ENCODE results near the gene TMEM200A.
"Not testable (repeated sequence)": the region's sequence is repeated elsewhere in the genome, so short reads cannot be mapped to it uniquely, and the experiment has no call there.

Gene TMEM200A

GRCh38 chr6:130365166-130366106 lies at the start of gene TMEM200A:
TMEM200A (plus strand) TSS chr6:130366017; CDS start chr6:130440423, 74,406 bp downstream.
- peak within 1 kb of the TSS; percentile 64 for H3K4me2 ChIP-seq
- H4K20me1 ChIP-seq = no peaks in the 10 kb centered on the region
- no peak within 1 kb of the TSS for H3K9ac ChIP-seq
- peaks cover 6% of the 10 kb centered on the region; the same call in 1 of the 2 replicates for H3K4me1 ChIP-seq
- H3K27me3 ChIP-seq = peaks cover 45% of the 10 kb centered on the region
- H3K36me3 ChIP-seq = no peaks in the 10 kb centered on the region
- H3K9me3 ChIP-seq = peaks cover 18% of the 10 kb centered on the region
- peak within 1 kb of the TSS; percentile 57 for H3K4me3 ChIP-seq
- no peak within 1 kb of the TSS for H3K27ac ChIP-seq
- TF ChIP-seq Cebpa-rat (IDR thresholded peaks at IDR 0.05) = no peak

GRCh38 chr6:130320908-130321307 lies 44.9 kb upstream of the TMEM200A start:
- H3K27me3 ChIP-seq = no peaks in the 10 kb centered on the region
- H4K20me1 ChIP-seq = no peaks in the 10 kb centered on the region
- H3K4me3 ChIP-seq = no peak overlapping the region
- H3K4me2 ChIP-seq = no peak overlapping the region
- H3K9ac ChIP-seq = no peak overlapping the region
- no peak overlapping the region for H3K27ac ChIP-seq
- no peaks in the 10 kb centered on the region for H3K36me3 ChIP-seq
- TF ChIP-seq Cebpa-rat (IDR thresholded peaks at IDR 0.05) = no peak
- H3K9me3 ChIP-seq = no peaks in the 10 kb centered on the region
- H3K4me1 ChIP-seq = no peaks in the 10 kb centered on the region

- H3K9ac ChIP-seq = no peak overlapping the region
- no peak overlapping the region for H3K4me2 ChIP-seq
- no peaks in the 10 kb centered on the region for H3K4me1 ChIP-seq
- no peak for TF ChIP-seq Cebpa-rat (IDR thresholded peaks at IDR 0.05)
- no peaks in the 10 kb centered on the region for H3K27me3 ChIP-seq
- H3K9me3 ChIP-seq = no peaks in the 10 kb centered on the region
- no peak overlapping the region for H3K4me3 ChIP-seq
- H3K27ac ChIP-seq = no peak overlapping the region
- no peaks in the 10 kb centered on the region for H3K36me3 ChIP-seq
- H4K20me1 ChIP-seq = no peaks in the 10 kb centered on the region
Observed at GRCh38 chr6:130322673-130323268, 43.0 kb upstream of the TMEM200A start.

- Histone ChIP-seq H3K4me1 (no peaks in the 10 kb centered on the region), H3K36me3 (no peaks in the 10 kb centered on the region), H3K4me2 (no peak overlapping the region), H3K4me3 (no peak overlapping the region), H3K9ac (no peak overlapping the region), H4K20me1 (no peaks in the 10 kb centered on the region), H3K27me3 (no peaks in the 10 kb centered on the region), H3K9me3 (no peaks in the 10 kb centered on the region), H3K27ac (no peak overlapping the region)
- TF ChIP-seq Cebpa-rat (IDR thresholded peaks at IDR 0.05) = no peak
Observed at GRCh38 chr6:130324657-130325056, 41.2 kb upstream of the TMEM200A start.

- Histone ChIP-seq H3K4me1 (no peaks in the 10 kb centered on the region), H3K4me3 (no peak overlapping the region), H3K36me3 (no peaks in the 10 kb centered on the region), H3K9ac (no peak overlapping the region), H3K27me3 (no peaks in the 10 kb centered on the region), H3K9me3 (peaks cover 2% of the 10 kb centered on the region; the same call in 1 of the 2 replicates), H3K27ac (no peak overlapping the region), H4K20me1 (no peaks in the 10 kb centered on the region), H3K4me2 (no peak overlapping the region)
- no peak for TF ChIP-seq Cebpa-rat (IDR thresholded peaks at IDR 0.05)
Observed at GRCh38 chr6:130326496-130326895, 39.3 kb upstream of the TMEM200A start.

GRCh38 chr6:130337534-130337933 lies 28.3 kb upstream of the TMEM200A start:
- H3K27me3 ChIP-seq = no peaks in the 10 kb centered on the region
- no peak overlapping the region for H3K27ac ChIP-seq
- no peak overlapping the region for H3K4me2 ChIP-seq
- H3K4me1 ChIP-seq = no peaks in the 10 kb centered on the region
- no peak for TF ChIP-seq Cebpa-rat (IDR thresholded peaks at IDR 0.05)
- H3K9me3 ChIP-seq = peaks cover 19% of the 10 kb centered on the region
- H3K9ac ChIP-seq = no peak overlapping the region
- H4K20me1 ChIP-seq = no peaks in the 10 kb centered on the region
- no peak overlapping the region for H3K4me3 ChIP-seq
- no peaks in the 10 kb centered on the region for H3K36me3 ChIP-seq

- H3K4me3 ChIP-seq, H3K9ac ChIP-seq, H3K9me3 ChIP-seq, H3K36me3 ChIP-seq, H3K4me2 ChIP-seq, H3K27ac ChIP-seq, H4K20me1 ChIP-seq, H3K27me3 ChIP-seq, H3K4me1 ChIP-seq: not testable (repeated sequence)
Observed at GRCh38 chr6:130346324-130346723, 19.5 kb upstream of the TMEM200A start.

- Histone ChIP-seq H3K9ac (no peak overlapping the region), H3K9me3 (no peaks in the 10 kb centered on the region), H3K4me2 (no peak overlapping the region), H3K27me3 (no peaks in the 10 kb centered on the region), H4K20me1 (no peaks in the 10 kb centered on the region), H3K27ac (no peak overlapping the region), H3K4me3 (no peak overlapping the region), H3K4me1 (no peaks in the 10 kb centered on the region), H3K36me3 (no peaks in the 10 kb centered on the region)
- TF ChIP-seq Cebpa-rat (IDR thresholded peaks at IDR 0.05) = no peak
Observed at GRCh38 chr6:130354322-130354721, 11.5 kb upstream of the TMEM200A start.

GRCh38 chr6:130355572-130355971 lies 10.2 kb upstream of the TMEM200A start:
- Histone ChIP-seq H3K27me3 (no peaks in the 10 kb centered on the region), H3K27ac (no peak overlapping the region), H3K4me1 (no peaks in the 10 kb centered on the region), H4K20me1 (no peaks in the 10 kb centered on the region), H3K9ac (no peak overlapping the region), H3K9me3 (no peaks in the 10 kb centered on the region), H3K4me2 (no peak overlapping the region), H3K4me3 (no peak overlapping the region), H3K36me3 (no peaks in the 10 kb centered on the region)
- TF ChIP-seq Cebpa-rat (IDR thresholded peaks at IDR 0.05) = no peak

- Histone ChIP-seq H3K36me3 (no peaks in the 10 kb centered on the region), H3K9me3 (no peaks in the 10 kb centered on the region), H3K9ac (no peak overlapping the region), H3K27ac (no peak overlapping the region), H3K4me2 (no peak overlapping the region), H3K4me3 (no peak overlapping the region), H3K27me3 (no peaks in the 10 kb centered on the region), H3K4me1 (no peaks in the 10 kb centered on the region), H4K20me1 (no peaks in the 10 kb centered on the region)
- TF ChIP-seq Cebpa-rat (IDR thresholded peaks at IDR 0.05) = no peak
Observed at GRCh38 chr6:130357436-130357835, 8.4 kb upstream of the TMEM200A start.

Data from BLaER1 (cell line).